Hematopoietic multipotent progenitor cell treated with erythropoietin and hydrocortisone succinate and interleukin-3 and kit ligand, for 17 days (in vitro differentiated cells): ENCODE results near the gene RGS21.
"Not testable (repeated sequence)": the region's sequence is repeated elsewhere in the genome, so short reads cannot be mapped to it uniquely, and the experiment has no call there.

Source experiments
- DNase-seq: peaks from one replicate; pipeline ENCODE4 v3.0.0-alpha.2; 2015; ENCODE audit warnings: low spot score

The RGS21 gene

GRCh38 chr1:192316942-192317450, at the start of gene RGS21:
TSS of gene RGS21 (plus strand) at chr1:192316992. CDS start at chr1:192343037, 26,045 bp downstream.
- DNase-seq = no peak

GRCh38 chr1:192268468-192269052, 48.2 kb upstream of the RGS21 start:
- no peak for DNase-seq

- no peak for DNase-seq
Observed at GRCh38 chr1:192270398-192270797, 46.4 kb upstream of the RGS21 start.

- no peak for DNase-seq
Observed at GRCh38 chr1:192272732-192273131, 44.1 kb upstream of the RGS21 start.

GRCh38 chr1:192274588-192274987, 42.2 kb upstream of the RGS21 start:
- DNase-seq = no peak

GRCh38 chr1:192277635-192278034, 39.2 kb upstream of the RGS21 start:
- DNase-seq = no peak

- no peak for DNase-seq
Observed at GRCh38 chr1:192284927-192285326, 31.9 kb upstream of the RGS21 start.

GRCh38 chr1:192303029-192303428, 13.8 kb upstream of the RGS21 start:
- no peak for DNase-seq

- not testable (repeated sequence) for DNase-seq
Observed at GRCh38 chr1:192308314-192308713, 8.5 kb upstream of the RGS21 start.

GRCh38 chr1:192311281-192311680, 5.5 kb upstream of the RGS21 start:
- no peak for DNase-seq

GRCh38 chr1:192327997-192328396, 11.2 kb downstream of the RGS21 start:
- no peak for DNase-seq

- no peak for DNase-seq
Observed at GRCh38 chr1:192342842-192343241, 26.1 kb downstream of the RGS21 start.

- DNase-seq = no peak
Observed at GRCh38 chr1:192343344-192343743, 26.6 kb downstream of the RGS21 start.

- DNase-seq = no peak
Observed at GRCh38 chr1:192349314-192349713, 32.5 kb downstream of the RGS21 start.

GRCh38 chr1:192350356-192350755, 33.6 kb downstream of the RGS21 start:
- DNase-seq = no peak

GRCh38 chr1:192351550-192351949, 34.8 kb downstream of the RGS21 start:
- no peak for DNase-seq

- DNase-seq = no peak
Observed at GRCh38 chr1:192357924-192358323, 41.1 kb downstream of the RGS21 start.

- DNase-seq = no peak
Observed at GRCh38 chr1:192358402-192358801, 41.6 kb downstream of the RGS21 start.

GRCh38 chr1:192358822-192359221, 42.0 kb downstream of the RGS21 start:
- no peak for DNase-seq

- DNase-seq = no peak
Observed at GRCh38 chr1:192363177-192363576, 46.4 kb downstream of the RGS21 start.

- DNase-seq = no peak
Observed at GRCh38 chr1:192367436-192367835, 50.6 kb downstream of the RGS21 start.

- no peak for DNase-seq
Observed at GRCh38 chr1:192375306-192375705, 58.5 kb downstream of the RGS21 start.

GRCh38 chr1:192376374-192376773, 59.6 kb downstream of the RGS21 start:
- no peak for DNase-seq

- DNase-seq = no peak
Observed at GRCh38 chr1:192378276-192378675, 61.5 kb downstream of the RGS21 start.
